Vagina (tissue), 2 donors: ENCODE data around the gene CD302.

Experiments
- POLR2A ChIP-seq, 2 donors: fragments of 450-650 bp; IDR thresholded peaks; one replicate each; pipeline ENCODE4 v1.6.1; 2017; ENCODE audit warnings: antibody characterized with exemption in 2 of 2, mild to moderate bottlenecking in 2 of 2, moderate library complexity in 2 of 2
- POLR2AphosphoS5 ChIP-seq, 2 donors: sonication (generic); formaldehyde crosslinking; IDR thresholded peaks; one replicate each; pipeline ENCODE4 v1.9.0; 2017; ENCODE audit warnings: antibody characterized with exemption in 2 of 2, mild to moderate bottlenecking in 2 of 2, low read depth in 1 of 2; ENCODE audit not compliant: insufficient read depth in 1 of 2
- TF ChIP-seq, protein P1 (sequence below), 3 experiments: fragments of 450-650 bp in 2 of 3; fragments of 200-600 bp in 1 of 3; sonication (generic) in 1 of 3; IDR thresholded peaks; one replicate each; pipeline ENCODE4 v1.5.1; 2017 to 2019; ENCODE audit warnings: antibody characterized with exemption in 3 of 3, mild to moderate bottlenecking in 2 of 3, moderate library complexity in 2 of 3

DNA sequence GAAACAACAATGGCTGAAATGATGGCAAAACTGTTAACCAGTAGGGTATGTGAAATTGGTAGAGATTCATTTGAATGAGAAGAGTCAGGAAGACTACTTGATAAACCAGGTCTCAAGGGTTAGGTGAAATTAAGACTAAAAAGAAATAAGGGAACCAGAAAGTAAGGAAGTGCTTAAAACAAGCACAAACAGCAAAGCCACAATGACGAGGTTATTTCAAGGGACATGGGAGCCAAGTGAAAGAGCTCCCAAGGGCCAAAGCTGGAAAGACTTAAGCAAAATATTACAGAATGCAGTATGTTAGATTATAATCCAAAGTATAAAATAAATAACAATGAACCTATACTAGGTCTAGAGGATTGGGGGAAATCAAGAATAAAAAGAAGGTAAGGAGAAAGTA, 19.3 kb upstream of the CD302 start:
- TF ChIP-seq, protein P1, sequence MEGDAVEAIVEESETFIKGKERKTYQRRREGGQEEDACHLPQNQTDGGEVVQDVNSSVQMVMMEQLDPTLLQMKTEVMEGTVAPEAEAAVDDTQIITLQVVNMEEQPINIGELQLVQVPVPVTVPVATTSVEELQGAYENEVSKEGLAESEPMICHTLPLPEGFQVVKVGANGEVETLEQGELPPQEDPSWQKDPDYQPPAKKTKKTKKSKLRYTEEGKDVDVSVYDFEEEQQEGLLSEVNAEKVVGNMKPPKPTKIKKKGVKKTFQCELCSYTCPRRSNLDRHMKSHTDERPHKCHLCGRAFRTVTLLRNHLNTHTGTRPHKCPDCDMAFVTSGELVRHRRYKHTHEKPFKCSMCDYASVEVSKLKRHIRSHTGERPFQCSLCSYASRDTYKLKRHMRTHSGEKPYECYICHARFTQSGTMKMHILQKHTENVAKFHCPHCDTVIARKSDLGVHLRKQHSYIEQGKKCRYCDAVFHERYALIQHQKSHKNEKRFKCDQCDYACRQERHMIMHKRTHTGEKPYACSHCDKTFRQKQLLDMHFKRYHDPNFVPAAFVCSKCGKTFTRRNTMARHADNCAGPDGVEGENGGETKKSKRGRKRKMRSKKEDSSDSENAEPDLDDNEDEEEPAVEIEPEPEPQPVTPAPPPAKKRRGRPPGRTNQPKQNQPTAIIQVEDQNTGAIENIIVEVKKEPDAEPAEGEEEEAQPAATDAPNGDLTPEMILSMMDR (IDR thresholded peaks at IDR 0.05): no peak
- TF ChIP-seq POLR2AphosphoS5 (IDR thresholded peaks at IDR 0.05; ENCODE audit: insufficient read depth in 1 of 2, low read depth in 1 of 2) (no peak), POLR2A (IDR thresholded peaks at IDR 0.05) (no peak)
